Stimulated activated CD8-positive, alpha-beta memory T cell treated with anti-CD3 and anti-CD28 coated beads, Interleukin-2, amount 100 ng/mL, for 48 hours (primary cell): ENCODE data around the gene PITPNC1.

Experiments
- DNase-seq, 2 donors: peaks; one replicate each; pipeline ENCODE4 v3.0.0-alpha.2; 2020; ENCODE audit warnings: low read depth in 2 of 2

The PITPNC1 gene

GRCh38 chr17:67433248-67433924 is 56.3 kb downstream of the PITPNC1 start:
- no peak for DNase-seq

DNA sequence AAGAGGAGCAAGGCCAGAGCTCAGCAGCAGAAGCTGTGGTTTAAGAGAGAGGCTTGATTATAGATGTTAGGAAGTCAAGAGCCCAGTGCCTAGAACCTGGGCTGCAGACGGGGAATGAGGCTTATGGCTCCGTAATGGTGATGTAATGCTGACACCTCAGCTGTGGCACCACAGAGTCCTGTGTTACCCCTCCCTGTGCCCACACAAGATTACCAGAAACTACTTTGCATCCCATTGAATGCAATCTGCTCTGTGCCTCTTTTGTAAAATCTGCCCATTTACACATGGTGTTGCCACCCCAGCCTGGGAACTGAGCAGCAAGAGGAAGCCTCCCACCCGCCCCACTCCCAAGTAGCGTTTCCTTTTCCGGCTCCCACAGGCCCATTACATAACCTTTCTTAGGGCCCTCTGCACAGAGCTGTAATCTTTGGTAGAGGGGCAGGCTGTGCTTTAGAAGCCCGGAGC is 57.0 kb downstream of the PITPNC1 start:
- peak in 1 of 2 donors; percentile 24 for DNase-seq

DNA sequence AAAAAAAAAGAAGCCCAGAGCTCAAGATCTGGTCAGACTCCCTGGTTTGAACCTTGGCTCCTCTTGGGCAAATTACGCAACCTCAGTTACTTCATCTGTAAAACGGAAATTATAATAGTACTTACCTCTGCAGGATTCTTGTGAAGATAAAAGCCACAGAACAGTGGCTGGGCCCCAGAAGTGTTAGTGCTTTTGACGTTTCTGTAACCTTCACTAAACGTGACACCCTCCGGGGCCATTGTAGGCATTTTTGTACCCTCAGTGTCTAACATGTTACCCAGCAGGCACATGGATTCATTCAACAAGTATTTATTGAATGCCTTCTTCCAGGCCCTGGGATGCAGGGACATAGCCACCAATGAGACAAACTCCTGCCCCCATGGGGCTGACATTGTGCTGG is 58.0 kb downstream of the PITPNC1 start:
- DNase-seq = peak; percentile 22 to 28

GRCh38 chr17:67435786-67436185 is 58.7 kb downstream of the PITPNC1 start:
- DNase-seq = no peak

- DNase-seq = no peak
Observed at GRCh38 chr17:67436233-67436632, 59.2 kb downstream of the PITPNC1 start.

GRCh38 chr17:67438667-67439066 is 61.6 kb downstream of the PITPNC1 start:
- no peak for DNase-seq

- DNase-seq = no peak
Observed at GRCh38 chr17:67439269-67439668, 62.2 kb downstream of the PITPNC1 start.

GRCh38 chr17:67440277-67441051 is 63.4 kb downstream of the PITPNC1 start:
- no peak for DNase-seq

DNA sequence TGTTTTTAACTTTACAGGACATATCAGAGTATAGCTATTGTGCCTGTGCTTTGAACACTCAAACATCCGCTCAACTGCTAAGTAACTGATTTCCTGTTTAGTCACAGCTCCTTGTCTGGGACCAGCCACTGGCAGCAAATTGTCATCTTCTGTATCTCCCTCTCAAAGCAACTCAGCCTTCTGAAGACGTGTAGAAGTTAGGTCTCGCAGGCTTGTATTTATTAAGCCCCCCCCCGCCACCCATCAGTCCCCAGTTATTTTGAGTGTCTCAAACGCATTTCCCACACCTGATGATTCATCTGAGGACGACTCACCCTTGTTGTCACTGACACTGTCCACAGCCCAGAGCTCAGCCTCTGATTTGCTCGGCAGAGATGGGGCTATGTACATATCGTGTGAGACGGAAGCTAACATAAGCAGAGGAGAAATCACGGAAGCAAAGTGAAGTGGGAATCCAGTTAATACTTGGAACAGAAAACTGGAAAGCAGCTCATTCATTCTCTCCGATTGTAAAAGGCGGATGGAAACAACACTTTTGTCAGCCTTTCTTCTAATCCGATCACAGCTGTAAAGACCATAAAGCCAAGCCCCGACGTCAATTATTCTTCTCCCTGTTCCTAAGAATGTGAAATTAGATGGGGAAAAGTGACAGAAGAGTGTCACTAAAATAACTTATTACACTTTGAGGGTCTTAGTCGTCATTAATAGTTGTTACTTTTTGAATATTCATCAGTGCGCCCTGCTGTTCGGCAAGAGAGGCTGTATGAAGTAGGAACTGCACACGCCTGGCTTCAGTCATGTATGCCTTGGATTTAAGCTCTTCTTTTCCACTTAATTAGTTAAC is 64.2 kb downstream of the PITPNC1 start:
- peak; percentile 37 to 45 for DNase-seq

GRCh38 chr17:67441896-67442219 is 64.8 kb downstream of the PITPNC1 start:
- DNase-seq = no peak

DNA sequence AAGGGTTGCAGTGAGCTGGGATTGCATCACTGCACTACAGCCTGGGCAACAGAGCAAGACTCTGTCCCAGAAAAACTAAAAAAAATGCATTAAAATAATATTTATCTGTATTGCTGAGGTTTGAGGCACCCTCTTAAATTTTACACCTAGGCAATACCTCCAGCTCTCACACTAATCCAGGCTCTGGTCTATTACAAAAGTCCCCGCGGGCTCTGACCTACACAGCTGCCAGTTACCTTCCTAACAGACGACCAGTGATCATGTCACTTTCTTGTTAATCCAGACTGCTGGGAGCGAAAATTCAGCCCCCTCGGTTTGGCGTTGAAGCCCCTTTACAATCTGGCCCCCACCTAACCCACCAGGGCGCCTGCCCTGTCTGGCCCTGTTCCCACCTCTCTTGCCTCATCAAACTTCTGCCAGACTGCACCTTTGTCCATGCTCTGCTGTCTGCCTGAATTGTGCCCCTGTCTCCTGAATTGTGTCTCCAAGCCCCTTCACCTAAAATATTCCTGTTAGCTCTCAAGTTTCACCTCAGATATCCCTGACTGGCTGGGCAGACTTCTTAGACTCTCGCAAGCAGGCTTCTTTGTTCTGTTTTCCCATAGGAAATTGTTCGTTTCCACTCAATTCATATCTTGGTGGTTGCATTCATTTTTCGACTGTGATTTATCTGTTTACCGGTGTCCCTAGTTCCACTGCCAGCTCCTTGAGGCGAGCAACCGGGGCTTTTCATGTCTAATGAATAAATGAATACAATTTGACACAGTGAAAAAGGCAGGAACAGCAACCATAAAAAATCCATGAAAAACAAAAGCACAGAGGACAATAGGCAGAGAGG is 65.9 kb downstream of the PITPNC1 start:
- DNase-seq = no peak

DNA sequence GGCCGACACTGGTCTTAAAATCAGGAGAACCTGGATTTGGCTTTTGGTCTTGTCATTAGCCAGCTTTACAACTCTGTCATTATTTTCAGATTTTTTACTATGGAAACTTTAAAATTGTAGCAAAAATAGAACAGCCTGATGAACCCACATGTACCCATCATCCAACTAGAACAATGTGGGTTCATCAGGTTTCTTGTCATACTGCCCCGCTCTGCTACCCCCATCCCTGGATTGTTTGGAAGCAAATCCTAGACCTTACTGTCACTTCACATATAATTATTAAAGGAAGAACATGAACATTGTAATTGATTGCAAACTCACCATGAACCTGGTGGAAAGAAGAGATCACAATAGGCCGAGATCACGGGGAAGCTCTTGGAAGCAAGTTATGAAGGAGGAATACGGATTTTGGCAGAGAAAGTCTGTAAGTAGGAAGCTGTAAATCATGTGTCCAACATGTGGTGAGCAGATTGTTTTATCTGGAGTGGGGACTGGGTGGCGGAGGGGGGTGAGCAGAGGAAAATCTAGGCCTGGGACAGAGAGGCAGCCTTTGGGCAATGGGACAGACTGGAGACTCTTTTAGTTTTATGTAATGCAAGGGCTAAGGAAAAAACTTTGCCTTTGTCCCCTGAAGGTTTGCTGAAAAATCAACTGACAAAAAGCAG is 67.0 kb downstream of the PITPNC1 start:
- DNase-seq = no peak

DNA sequence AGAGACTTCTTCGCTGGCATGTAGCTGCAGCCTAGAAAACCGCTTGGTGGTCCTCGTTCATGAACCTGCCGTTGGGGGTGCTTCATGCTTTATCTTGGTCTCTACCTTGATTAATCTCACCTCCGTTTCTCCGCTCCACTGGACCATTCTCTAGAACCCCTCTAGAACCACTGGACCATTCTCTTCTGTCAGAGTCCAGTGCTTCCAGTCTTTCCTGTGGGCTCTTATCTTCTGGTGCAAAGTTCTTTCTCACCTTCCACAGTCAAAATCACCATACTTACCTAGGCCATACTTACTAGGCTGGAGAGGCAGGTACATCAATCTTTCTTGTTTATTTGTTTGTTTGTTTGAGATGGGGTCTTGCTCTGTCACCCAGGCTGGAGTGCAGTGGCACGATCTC is 71.4 kb downstream of the PITPNC1 start:
- DNase-seq = no peak

DNA sequence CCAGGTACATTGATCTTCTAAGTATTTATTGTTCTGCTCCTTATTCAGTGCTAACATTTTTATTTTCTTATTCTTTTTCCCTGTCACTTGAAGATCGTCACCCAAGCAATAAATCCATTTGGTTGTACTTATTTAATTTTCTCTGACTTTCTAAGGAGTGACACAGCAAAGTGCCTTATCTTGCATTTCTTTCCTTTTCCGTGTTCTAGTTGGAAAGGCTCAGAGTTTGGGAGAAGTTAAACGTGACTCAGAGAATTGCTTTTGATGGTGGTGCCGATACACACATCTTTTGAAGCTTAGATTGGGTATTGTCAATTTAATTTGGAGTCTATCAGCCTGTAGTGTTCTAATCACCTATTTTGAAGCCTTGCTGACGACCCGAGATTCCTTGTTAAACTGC is 72.0 kb downstream of the PITPNC1 start:
- no peak for DNase-seq

DNA sequence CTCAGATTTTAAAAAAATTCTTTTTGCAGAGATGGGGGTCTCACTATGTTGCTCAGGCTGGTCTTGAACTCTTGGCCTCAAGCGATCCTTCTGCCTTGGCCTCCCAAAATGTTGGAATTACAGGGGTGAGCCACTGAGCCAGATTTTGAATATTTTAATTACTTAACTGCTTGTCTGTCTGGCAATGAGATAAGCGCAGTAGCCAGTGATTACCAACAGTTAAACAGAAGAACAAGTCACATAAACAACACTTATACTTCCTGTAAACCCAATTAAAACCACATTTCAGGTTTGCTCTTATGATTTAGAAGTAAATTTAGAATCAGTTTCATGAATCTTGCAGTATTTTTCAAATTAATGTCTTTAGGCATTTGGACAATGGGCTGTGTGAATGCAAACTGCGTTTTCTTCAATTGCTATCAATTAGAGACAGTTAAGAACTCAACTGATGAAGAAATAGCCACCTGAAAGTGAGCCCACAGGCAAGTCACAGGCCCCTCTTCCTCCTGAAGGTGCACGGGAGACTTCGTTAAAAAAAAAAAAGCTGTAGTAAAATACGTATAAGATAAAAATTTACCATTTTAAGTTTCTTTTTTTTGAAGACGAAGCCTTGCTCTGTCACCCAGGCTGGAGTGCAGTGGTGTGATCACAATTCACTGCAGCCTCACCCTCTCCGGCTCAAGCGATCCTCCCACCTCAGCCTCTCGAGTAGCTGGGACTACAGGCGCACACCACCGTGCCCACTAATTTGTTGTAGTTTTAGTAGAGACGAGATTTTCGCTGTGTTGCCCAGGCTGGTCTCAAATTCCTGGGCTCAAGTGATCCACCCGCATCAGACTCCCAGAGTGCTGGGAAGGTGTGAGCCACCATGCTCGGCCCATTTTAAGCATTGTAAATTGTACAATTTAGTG is 73.0 kb downstream of the PITPNC1 start:
- DNase-seq = no peak

DNA sequence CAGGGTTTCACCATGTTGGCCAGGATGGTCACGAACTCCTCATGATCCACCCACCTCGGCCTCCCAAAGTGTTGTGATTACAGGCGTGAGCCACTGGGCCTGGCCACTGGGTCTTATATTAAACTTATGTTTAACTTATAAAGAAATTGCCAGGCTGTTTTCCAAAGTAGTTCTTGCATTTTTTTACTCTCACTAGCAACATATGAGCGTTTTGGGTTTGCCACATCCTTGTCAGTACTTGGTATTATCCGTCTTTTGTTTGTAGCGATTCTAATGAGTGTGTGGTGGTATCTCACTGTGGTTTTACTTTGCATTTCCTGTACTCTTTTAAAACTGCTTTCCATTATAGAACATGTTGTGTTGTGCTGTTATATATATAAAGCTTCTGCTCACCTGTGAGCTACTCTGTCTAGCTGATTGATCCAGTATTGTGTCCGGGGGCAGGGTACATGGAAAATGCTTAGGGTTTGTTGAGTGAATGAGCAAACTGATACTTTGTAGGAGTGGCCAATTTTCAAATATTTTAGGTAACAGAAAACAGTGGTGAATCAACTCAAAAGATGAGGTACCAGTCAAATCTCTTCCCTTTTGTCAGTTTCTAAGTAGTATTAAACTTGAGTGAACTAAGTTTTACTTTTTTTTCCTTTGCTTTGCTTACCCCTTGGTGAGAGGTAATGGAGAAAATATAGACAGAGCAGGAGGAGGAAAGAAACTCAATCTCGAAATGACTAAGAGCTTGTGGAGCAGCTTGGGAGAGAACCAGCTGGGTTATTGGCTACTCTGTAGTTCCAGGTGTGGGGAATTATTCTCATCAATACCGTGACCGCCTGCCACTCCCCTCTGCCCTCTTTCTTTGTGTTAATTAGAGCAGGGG is 75.8 kb downstream of the PITPNC1 start:
- no peak for DNase-seq

DNA sequence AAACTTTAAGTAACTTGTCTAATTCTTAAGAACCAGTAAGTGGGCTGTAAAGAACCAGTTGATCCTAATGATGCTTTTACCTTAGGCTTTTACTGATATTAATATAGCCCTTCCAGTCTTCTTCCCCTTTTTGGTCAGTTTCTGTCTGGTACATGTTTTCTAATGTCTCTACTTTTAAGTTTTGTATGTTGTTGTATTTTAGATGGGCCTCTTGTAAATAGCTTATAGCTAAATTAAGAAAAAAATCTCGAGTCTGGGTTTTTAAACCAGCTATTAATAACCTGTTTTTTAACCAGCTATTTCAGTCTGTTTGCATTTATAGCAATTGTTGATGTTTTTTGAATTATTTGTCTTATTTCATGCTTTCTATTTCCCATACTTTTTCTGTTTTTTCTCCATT is 79.0 kb downstream of the PITPNC1 start:
- no peak for DNase-seq

DNA sequence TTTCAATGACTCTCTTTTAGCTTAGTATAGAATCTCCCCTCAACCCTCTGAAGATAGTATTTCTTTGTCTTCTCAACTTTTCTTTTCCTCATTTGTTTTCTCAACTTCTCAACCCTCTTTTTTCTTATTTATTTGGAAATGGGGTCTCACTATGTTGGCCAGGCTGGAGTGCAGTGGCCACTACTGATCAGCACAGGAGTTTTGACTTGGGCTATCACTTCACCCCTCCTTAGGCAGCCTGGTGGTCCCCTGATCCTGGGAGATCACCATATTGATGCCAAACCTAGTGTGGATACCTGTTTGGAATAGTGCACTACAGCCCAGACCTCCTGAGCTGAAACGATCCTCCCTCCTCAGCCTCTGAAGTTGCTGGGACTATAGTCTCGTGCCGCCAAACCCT is 79.8 kb downstream of the PITPNC1 start:
- no peak for DNase-seq

GRCh38 chr17:67458203-67458602 is 81.1 kb downstream of the PITPNC1 start:
- no peak for DNase-seq
